K562 (cell line): ENCODE results near the gene MYO3B. TPM values are rescaled to one million over a fixed set of nuclear protein-coding genes. Genes with fewer than 3 reads are reported as not detected.

Source experiments
- ETS2 ChIP-seq: IDR thresholded peaks from 2 replicates; pipeline ENCODE4 v1.6.1; 2016; ENCODE audit warnings: borderline replicate concordance, missing genetic modification characterization, mild to moderate bottlenecking, moderate library complexity, missing compliant biosample characterization; ENCODE audit not compliant: poor library complexity, severe bottlenecking
- FOXA1 ChIP-seq: fragments of 450-650 bp; IDR thresholded peaks from 2 replicates; pipeline ENCODE4 v1.6.1; 2016; ENCODE audit warnings: mild to moderate bottlenecking, borderline replicate concordance
- HDAC6 ChIP-seq: IDR thresholded peaks from 2 replicates; pipeline ENCODE4 v1.6.1; 2012; ENCODE audit warnings: low read depth, mild to moderate bottlenecking, control low read depth, inconsistent platforms, low read length, moderate library complexity
- HNRNPK ChIP-seq: fragments of 200-400 bp; formaldehyde crosslinking; IDR thresholded peaks from one replicate; pipeline ENCODE4 v1.6.1; 2018; ENCODE audit warnings: mild to moderate bottlenecking, low read depth, low read length; ENCODE audit not compliant: poor library complexity, severe bottlenecking
- MCM3 ChIP-seq: fragments of 450-650 bp; IDR thresholded peaks from 2 replicates; pipeline ENCODE4 v1.6.1; 2016
- NBN ChIP-seq: fragments of 450-650 bp; IDR thresholded peaks from 2 replicates; pipeline ENCODE4 v1.6.1; 2016; ENCODE audit warnings: low read depth, mild to moderate bottlenecking
- SAFB ChIP-seq: fragments of 200-400 bp; formaldehyde crosslinking; IDR thresholded peaks from 2 replicates; pipeline ENCODE4 v1.6.1; 2017; ENCODE audit warnings: low read depth, low read length, borderline replicate concordance
- polyA plus RNA-seq, 8 experiments: library from polyadenylated mRNA; depleted of rRNA in 4 of 8; stranded (reverse) in 5 of 8; unstranded in 3 of 8; fragments of >200 nt; fragmentation: Nextera tagmentation in 2 of 8; fragmentation: Illumina TruSeq in 1 of 8; extraction: Ambion mirVana in 2 of 8; extraction: Trizol in 1 of 8; gene quantifications; 2 replicates each; pipeline versions ENCODE4 v1.2.1 to v1.2.3, GENCODE V29; 2011 to 2014; ENCODE audit warnings: inconsistent platforms in 1 of 8, missing spikeins in 1 of 8
- total RNA-seq, 7 experiments: library from RNA; depleted of rRNA in 6 of 7; stranded (reverse); fragments of >200 nt in 6 of 7; fragmentation: Illumina TruSeq in 2 of 7; extraction: Trizol in 2 of 7; gene quantifications; 2 replicates each; pipeline versions ENCODE4 v1.2.1 to v1.2.3, GENCODE V29; 2011 to 2021; ENCODE audit warnings: low replicate concordance in 1 of 7
- TF ChIP-seq, protein P1 (sequence below): fragments of 250-450 bp; sonication (Bioruptor Pico); IDR thresholded peaks from 2 replicates; pipeline ENCODE4 v1.4.0; 2020; ENCODE audit warnings: mild to moderate bottlenecking, moderate library complexity
- TF ChIP-seq, protein P2 (sequence below): fragments of 250-450 bp; sonication (Bioruptor Pico); IDR thresholded peaks from 2 replicates; pipeline ENCODE4 v1.8.0; 2021; ENCODE audit warnings: moderate library complexity, mild to moderate bottlenecking, inconsistent platforms
- TF ChIP-seq, protein P3 (sequence below): sonication (generic); formaldehyde crosslinking; IDR thresholded peaks from 2 replicates; pipeline ENCODE4 v1.8.0; 2023; ENCODE audit warnings: missing genetic modification reagents, mild to moderate bottlenecking, borderline replicate concordance
- TF ChIP-seq, protein P4 (sequence below): sonication (generic); formaldehyde crosslinking; IDR thresholded peaks from 2 replicates; pipeline ENCODE4 v1.8.1; 2023; ENCODE audit warnings: mild to moderate bottlenecking, missing genetic modification reagents

The MYO3B gene
- total and polyA plus RNA-seq, 9 of the 15 experiments (the other 6 are each of a cell fraction or from before 2014, with no cell fraction given): 2.7 to 6.5 (median 3.6) TPM

DNA sequence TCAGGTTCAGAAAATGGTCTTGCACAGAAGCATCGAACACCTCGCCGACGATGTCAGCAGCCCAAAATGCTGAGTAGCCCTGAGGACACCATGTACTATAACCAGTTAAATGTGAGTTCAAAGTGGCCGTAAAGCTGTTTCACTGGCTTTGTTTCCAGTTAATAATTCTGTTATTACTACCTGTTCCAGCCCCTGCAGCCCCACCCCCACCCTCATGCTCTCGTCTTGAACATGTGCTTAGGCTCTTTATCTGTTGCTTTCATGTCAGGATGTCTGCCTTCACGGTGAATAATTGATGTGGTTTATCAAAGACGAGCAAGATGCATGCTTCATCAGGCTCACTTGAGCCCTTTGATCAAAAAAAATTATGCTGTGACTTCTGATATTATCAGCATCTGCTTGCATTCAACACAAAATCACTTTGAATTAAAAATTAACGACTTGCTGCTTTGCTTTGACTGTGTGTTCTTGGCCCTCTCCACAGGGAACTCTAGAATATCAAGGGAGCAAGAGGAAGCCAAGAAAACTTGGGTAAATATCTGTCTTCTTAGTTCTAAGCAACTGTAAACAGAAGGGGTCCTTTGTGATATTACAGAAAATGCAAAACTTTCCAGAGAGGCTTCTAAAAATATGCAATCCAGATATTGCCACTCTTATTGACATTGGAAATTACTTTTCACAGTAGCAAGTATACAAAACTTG is 473.8 kb downstream of the MYO3B start (continued):
- TF ChIP-seq, protein P1, sequence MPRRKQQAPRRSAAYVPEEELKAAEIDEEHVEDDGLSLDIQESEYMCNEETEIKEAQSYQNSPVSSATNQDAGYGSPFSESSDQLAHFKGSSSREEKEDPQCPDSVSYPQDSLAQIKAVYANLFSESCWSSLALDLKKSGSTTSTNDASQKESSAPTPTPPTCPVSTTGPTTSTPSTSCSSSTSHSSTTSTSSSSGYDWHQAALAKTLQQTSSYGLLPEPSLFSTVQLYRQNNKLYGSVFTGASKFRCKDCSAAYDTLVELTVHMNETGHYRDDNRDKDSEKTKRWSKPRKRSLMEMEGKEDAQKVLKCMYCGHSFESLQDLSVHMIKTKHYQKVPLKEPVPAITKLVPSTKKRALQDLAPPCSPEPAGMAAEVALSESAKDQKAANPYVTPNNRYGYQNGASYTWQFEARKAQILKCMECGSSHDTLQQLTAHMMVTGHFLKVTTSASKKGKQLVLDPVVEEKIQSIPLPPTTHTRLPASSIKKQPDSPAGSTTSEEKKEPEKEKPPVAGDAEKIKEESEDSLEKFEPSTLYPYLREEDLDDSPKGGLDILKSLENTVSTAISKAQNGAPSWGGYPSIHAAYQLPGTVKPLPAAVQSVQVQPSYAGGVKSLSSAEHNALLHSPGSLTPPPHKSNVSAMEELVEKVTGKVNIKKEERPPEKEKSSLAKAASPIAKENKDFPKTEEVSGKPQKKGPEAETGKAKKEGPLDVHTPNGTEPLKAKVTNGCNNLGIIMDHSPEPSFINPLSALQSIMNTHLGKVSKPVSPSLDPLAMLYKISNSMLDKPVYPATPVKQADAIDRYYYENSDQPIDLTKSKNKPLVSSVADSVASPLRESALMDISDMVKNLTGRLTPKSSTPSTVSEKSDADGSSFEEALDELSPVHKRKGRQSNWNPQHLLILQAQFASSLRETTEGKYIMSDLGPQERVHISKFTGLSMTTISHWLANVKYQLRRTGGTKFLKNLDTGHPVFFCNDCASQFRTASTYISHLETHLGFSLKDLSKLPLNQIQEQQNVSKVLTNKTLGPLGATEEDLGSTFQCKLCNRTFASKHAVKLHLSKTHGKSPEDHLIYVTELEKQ (CRISPR knock-in tag): no peak
- TF ChIP-seq, protein P2, sequence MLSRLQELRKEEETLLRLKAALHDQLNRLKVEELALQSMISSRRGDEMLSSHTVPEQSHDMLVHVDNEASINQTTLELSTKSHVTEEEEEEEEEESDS (CRISPR knock-in tag): no peak
- TF ChIP-seq, protein P3, sequence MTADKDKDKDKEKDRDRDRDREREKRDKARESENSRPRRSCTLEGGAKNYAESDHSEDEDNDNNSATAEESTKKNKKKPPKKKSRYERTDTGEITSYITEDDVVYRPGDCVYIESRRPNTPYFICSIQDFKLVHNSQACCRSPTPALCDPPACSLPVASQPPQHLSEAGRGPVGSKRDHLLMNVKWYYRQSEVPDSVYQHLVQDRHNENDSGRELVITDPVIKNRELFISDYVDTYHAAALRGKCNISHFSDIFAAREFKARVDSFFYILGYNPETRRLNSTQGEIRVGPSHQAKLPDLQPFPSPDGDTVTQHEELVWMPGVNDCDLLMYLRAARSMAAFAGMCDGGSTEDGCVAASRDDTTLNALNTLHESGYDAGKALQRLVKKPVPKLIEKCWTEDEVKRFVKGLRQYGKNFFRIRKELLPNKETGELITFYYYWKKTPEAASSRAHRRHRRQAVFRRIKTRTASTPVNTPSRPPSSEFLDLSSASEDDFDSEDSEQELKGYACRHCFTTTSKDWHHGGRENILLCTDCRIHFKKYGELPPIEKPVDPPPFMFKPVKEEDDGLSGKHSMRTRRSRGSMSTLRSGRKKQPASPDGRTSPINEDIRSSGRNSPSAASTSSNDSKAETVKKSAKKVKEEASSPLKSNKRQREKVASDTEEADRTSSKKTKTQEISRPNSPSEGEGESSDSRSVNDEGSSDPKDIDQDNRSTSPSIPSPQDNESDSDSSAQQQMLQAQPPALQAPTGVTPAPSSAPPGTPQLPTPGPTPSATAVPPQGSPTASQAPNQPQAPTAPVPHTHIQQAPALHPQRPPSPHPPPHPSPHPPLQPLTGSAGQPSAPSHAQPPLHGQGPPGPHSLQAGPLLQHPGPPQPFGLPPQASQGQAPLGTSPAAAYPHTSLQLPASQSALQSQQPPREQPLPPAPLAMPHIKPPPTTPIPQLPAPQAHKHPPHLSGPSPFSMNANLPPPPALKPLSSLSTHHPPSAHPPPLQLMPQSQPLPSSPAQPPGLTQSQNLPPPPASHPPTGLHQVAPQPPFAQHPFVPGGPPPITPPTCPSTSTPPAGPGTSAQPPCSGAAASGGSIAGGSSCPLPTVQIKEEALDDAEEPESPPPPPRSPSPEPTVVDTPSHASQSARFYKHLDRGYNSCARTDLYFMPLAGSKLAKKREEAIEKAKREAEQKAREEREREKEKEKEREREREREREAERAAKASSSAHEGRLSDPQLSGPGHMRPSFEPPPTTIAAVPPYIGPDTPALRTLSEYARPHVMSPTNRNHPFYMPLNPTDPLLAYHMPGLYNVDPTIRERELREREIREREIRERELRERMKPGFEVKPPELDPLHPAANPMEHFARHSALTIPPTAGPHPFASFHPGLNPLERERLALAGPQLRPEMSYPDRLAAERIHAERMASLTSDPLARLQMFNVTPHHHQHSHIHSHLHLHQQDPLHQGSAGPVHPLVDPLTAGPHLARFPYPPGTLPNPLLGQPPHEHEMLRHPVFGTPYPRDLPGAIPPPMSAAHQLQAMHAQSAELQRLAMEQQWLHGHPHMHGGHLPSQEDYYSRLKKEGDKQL (CRISPR knock-in tag): no peak
- TF ChIP-seq MCM3 (no peak), HDAC6 (no peak), FOXA1 (no peak), ETS2 (tag) (no peak), SAFB (no peak), NBN (no peak), HNRNPK (no peak)
- TF ChIP-seq, protein P4, sequence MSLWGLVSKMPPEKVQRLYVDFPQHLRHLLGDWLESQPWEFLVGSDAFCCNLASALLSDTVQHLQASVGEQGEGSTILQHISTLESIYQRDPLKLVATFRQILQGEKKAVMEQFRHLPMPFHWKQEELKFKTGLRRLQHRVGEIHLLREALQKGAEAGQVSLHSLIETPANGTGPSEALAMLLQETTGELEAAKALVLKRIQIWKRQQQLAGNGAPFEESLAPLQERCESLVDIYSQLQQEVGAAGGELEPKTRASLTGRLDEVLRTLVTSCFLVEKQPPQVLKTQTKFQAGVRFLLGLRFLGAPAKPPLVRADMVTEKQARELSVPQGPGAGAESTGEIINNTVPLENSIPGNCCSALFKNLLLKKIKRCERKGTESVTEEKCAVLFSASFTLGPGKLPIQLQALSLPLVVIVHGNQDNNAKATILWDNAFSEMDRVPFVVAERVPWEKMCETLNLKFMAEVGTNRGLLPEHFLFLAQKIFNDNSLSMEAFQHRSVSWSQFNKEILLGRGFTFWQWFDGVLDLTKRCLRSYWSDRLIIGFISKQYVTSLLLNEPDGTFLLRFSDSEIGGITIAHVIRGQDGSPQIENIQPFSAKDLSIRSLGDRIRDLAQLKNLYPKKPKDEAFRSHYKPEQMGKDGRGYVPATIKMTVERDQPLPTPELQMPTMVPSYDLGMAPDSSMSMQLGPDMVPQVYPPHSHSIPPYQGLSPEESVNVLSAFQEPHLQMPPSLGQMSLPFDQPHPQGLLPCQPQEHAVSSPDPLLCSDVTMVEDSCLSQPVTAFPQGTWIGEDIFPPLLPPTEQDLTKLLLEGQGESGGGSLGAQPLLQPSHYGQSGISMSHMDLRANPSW (CRISPR knock-in tag): no peak
